Mesendoderm (in vitro differentiated cells): ENCODE data around the gene TENM4.

Experiments used
- DNase-seq: peaks from one replicate; pipeline ENCODE4 v3.0.0; 2013
- H2AK5ac ChIP-seq: 2 replicates; pipeline ENCODE4 v1.6.1; 2013; ENCODE audit warnings: low read length, inconsistent platforms
- H2BK120ac ChIP-seq: 2 replicates; pipeline ENCODE4 v1.6.1; 2013; ENCODE audit warnings: low read depth, mild to moderate bottlenecking, low read length, moderate library complexity, mixed read lengths
- H2BK15ac ChIP-seq: replicated peaks from 2 replicates; pipeline ENCODE4 v1.6.1; 2013; ENCODE audit warnings: low read depth, mild to moderate bottlenecking, moderate library complexity
- H2BK5ac ChIP-seq: 2 replicates; pipeline ENCODE4 v1.6.1; 2013; ENCODE audit warnings: low read length, inconsistent platforms
- H3K18ac ChIP-seq: 2 replicates; pipeline ENCODE4 v1.6.1; 2013; ENCODE audit warnings: mild to moderate bottlenecking, low read length, mixed read lengths
- H3K23ac ChIP-seq: one replicate; pipeline ENCODE4 v1.6.1; 2013; ENCODE audit warnings: low read length
- H3K27ac ChIP-seq: 2 replicates; pipeline ENCODE4 v1.5.1; 2013; ENCODE audit warnings: low read depth, mild to moderate bottlenecking, inconsistent platforms, low read length, moderate library complexity
- H3K27me3 ChIP-seq: 2 replicates; pipeline ENCODE4 v1.6.1; 2013; ENCODE audit warnings: low read length, control low read depth, mild to moderate bottlenecking, inconsistent platforms; ENCODE audit not compliant: insufficient read depth, poor library complexity
- H3K36me3 ChIP-seq: 2 replicates; pipeline ENCODE4 v1.6.1; 2013; ENCODE audit warnings: low read length, inconsistent platforms; ENCODE audit not compliant: control insufficient read depth, insufficient read depth
- H3K4ac ChIP-seq: one replicate; pipeline ENCODE4 v1.6.1; 2013; ENCODE audit warnings: low read depth, mild to moderate bottlenecking, low read length, moderate library complexity
- H3K4me1 ChIP-seq: 2 replicates; pipeline ENCODE4 v1.6.1; 2013; ENCODE audit warnings: low read depth, low read length, inconsistent platforms; ENCODE audit not compliant: control insufficient read depth
- H3K4me2 ChIP-seq: 2 replicates; pipeline ENCODE4 v1.6.1; 2013; ENCODE audit warnings: low read length
- H3K4me3 ChIP-seq: 2 replicates; pipeline ENCODE4 v1.5.1; 2013; ENCODE audit warnings: mild to moderate bottlenecking, low read length
- H3K56ac ChIP-seq: one replicate; pipeline ENCODE4 v1.6.1; 2013; ENCODE audit warnings: low read length
- H3K79me1 ChIP-seq: 2 replicates; pipeline ENCODE4 v1.6.1; 2013; ENCODE audit warnings: low read length, inconsistent platforms
- H3K79me2 ChIP-seq: 2 replicates; pipeline ENCODE4 v1.6.1; 2013; ENCODE audit warnings: mild to moderate bottlenecking, low read length; ENCODE audit not compliant: control insufficient read depth, insufficient read depth
- H3K9ac ChIP-seq: 2 replicates; pipeline ENCODE4 v1.6.1; 2013; ENCODE audit warnings: low read length, inconsistent platforms
- H4K5ac ChIP-seq: one replicate; pipeline ENCODE4 v1.6.1; 2013; ENCODE audit warnings: low read length
- H4K8ac ChIP-seq: one replicate; pipeline ENCODE4 v1.6.1; 2013; ENCODE audit warnings: low read depth, mild to moderate bottlenecking, control low read depth, low read length, moderate library complexity
- WGBS: extraction: QIAGEN DNeasy Blood & Tissue Kit; methylation state at CpG from one replicate; pipeline ENCODE4 v1.1.7; 2013; ENCODE audit warnings: low lambda C conversion rate, missing lambda C conversion rate; ENCODE audit not compliant: insufficient coverage; ENCODE audit errors: extremely low coverage; 5-methylcytosine and 5-hydroxymethylcytosine counted together

TENM4 gene

DNA sequence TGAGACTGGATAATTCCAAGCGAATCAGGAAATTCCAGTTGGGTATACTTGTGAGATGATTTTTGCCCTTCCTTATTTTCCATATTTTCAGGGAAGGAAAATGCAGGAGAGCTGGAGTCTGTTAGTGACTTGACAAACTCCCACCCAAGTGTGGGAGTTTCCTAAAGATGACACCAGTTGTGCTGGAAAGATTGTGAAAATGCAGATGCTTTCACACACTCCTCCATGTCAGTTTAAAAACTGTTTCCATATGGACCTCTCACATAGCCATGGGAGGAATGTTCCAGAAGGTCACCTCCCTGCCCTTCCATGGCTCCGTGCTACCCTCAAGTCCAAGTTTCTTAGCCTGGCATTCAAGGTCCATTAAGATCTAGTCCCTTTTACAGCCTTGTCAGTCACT, 515.4 kb downstream of the TENM4 start:
- Histone ChIP-seq H3K36me3 (no peaks in the 10 kb centered on the region), H3K4me3 (no peak overlapping the region), H2BK120ac (no peak overlapping the region), H3K18ac (no peak overlapping the region), H3K9ac (no peak overlapping the region), H3K23ac (no peak overlapping the region), H4K8ac (no peak overlapping the region), H3K4me2 (no peak overlapping the region), H3K4me1 (peaks cover 7% of the 10 kb centered on the region), H3K4ac (no peak overlapping the region), H3K27me3 (peaks cover 4% of the 10 kb centered on the region), H2BK15ac (no peak overlapping the region), H3K79me1 (no peaks in the 10 kb centered on the region), H4K5ac (no peak overlapping the region), H3K79me2 (no peaks in the 10 kb centered on the region), H3K56ac (no peak overlapping the region), H2AK5ac (no peak overlapping the region), H3K27ac (no peak overlapping the region), H2BK5ac (no peak overlapping the region)
- WGBS = no CpG with 5 or more reads among the region's 2 CpGs
- DNase-seq = no peak

DNA sequence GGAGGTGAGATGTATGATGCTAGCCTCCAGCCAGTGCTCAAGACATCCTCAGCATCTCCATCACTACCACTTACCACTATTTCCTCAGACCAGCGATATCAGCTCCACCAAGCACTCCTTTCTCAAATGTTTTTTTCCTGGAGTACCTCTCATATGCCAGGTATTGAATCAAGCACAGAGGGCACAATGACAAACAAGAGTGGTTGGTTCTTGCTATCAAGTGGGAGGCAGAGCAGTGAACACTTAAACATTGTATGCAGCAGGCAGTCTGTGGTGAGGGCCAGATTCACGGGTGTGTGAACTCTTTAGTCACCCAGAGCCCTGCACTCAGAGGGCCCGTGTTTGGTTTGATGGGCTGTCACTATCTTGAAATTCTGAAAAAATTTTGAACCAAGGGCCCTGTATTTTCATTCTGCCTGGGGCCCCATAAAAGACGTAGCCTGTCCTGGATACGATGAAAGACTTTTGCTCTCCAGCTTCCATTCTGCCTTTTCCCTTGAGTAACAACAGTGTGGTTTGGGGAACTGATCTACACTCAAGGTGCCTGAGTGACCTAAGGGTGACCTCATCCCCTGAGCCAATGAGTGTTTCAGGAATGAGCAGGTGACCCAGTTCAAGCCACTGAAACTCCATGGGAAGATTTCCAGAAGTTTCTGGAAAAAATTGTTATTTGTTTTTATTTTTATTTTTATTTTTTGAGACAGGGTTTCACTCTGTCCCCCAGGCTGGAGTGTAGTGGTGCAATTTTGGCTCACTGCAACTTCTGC, 517.8 kb downstream of the TENM4 start:
- no peak overlapping the region for H3K23ac ChIP-seq
- no peak overlapping the region for H3K4me3 ChIP-seq
- H3K4ac ChIP-seq = no peak overlapping the region
- H3K4me2 ChIP-seq = no peak overlapping the region
- no peak overlapping the region for H4K8ac ChIP-seq
- H3K4me1 ChIP-seq = no peaks in the 10 kb centered on the region
- no peak overlapping the region for H2BK15ac ChIP-seq
- H2AK5ac ChIP-seq = no peak overlapping the region
- H3K18ac ChIP-seq = no peak overlapping the region
- H3K27ac ChIP-seq = no peak overlapping the region
- DNase-seq = no peak
- H4K5ac ChIP-seq = no peak overlapping the region
- no CpG with 5 or more reads among the region's 5 CpGs for WGBS
- H3K79me1 ChIP-seq = no peaks in the 10 kb centered on the region
- no peak overlapping the region for H3K9ac ChIP-seq
- H2BK120ac ChIP-seq = no peak overlapping the region
- H2BK5ac ChIP-seq = no peak overlapping the region
- H3K36me3 ChIP-seq = no peaks in the 10 kb centered on the region
- no peak overlapping the region for H3K56ac ChIP-seq
- H3K27me3 ChIP-seq = peaks cover 4% of the 10 kb centered on the region
- H3K79me2 ChIP-seq = no peaks in the 10 kb centered on the region

DNA sequence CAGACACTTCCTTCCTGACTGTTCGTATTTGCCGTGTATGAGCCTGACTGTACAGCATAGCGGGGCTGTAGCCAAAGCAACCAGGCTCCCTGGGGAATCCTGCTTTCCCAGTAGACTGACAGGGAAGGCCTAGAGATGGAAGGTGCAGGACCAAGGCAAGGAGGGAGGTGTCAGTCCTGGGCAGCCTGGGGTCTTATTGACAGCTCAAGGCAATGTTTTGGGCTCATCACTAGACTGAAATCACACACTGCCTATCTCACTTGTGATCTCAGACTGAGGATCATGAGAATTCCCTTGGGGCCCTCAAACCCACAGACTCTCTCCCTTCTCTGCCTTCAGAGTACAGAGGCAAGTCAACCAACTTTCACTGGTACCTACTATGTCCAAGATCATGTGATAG, 519.3 kb downstream of the TENM4 start:
- no peak overlapping the region for H3K27ac ChIP-seq
- no peaks in the 10 kb centered on the region for H3K4me1 ChIP-seq
- H4K8ac ChIP-seq = no peak overlapping the region
- no peak overlapping the region for H3K4me2 ChIP-seq
- H3K4ac ChIP-seq = no peak overlapping the region
- no peak overlapping the region for H4K5ac ChIP-seq
- no peaks in the 10 kb centered on the region for H3K79me1 ChIP-seq
- H3K56ac ChIP-seq = no peak overlapping the region
- H2BK5ac ChIP-seq = no peak overlapping the region
- no peak overlapping the region for H3K9ac ChIP-seq
- no peak overlapping the region for H3K18ac ChIP-seq
- no peak overlapping the region for H2BK15ac ChIP-seq
- no peak overlapping the region for H2AK5ac ChIP-seq
- no peaks in the 10 kb centered on the region for H3K36me3 ChIP-seq
- H3K27me3 ChIP-seq = no peaks in the 10 kb centered on the region
- no peak for DNase-seq
- no peak overlapping the region for H3K4me3 ChIP-seq
- no peak overlapping the region for H2BK120ac ChIP-seq
- H3K79me2 ChIP-seq = no peaks in the 10 kb centered on the region
- H3K23ac ChIP-seq = no peak overlapping the region
- no CpG with 5 or more reads among the region's 3 CpGs for WGBS

DNA sequence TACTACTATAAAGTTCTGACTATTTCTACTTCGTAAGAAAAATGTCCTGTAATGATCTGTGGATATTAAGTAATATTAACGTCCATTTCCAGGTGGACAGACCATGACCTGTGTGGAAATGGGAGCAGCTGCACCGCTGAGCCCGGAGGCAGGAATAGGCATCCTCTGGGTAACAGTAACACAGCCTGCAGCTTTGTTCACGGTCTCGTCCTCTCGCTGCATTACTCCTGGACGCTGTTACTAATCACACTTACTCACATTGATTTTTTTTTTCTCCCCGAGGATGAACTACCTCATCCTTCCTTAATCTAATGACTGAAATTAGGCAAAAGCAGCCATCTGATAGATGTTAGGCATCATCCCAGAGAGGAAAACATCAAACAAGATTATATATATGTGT, 520.5 kb downstream of the TENM4 start:
- H3K36me3 ChIP-seq = no peaks in the 10 kb centered on the region
- H3K4me2 ChIP-seq = no peak overlapping the region
- H2AK5ac ChIP-seq = no peak overlapping the region
- H4K5ac ChIP-seq = no peak overlapping the region
- WGBS = no CpG with 5 or more reads among the region's 9 CpGs
- H3K4me1 ChIP-seq = no peaks in the 10 kb centered on the region
- no peak overlapping the region for H3K23ac ChIP-seq
- H2BK5ac ChIP-seq = no peak overlapping the region
- no peak overlapping the region for H2BK120ac ChIP-seq
- H3K56ac ChIP-seq = no peak overlapping the region
- H3K79me2 ChIP-seq = no peaks in the 10 kb centered on the region
- H2BK15ac ChIP-seq = no peak overlapping the region
- H3K27me3 ChIP-seq = no peaks in the 10 kb centered on the region
- H3K9ac ChIP-seq = no peak overlapping the region
- no peak overlapping the region for H3K18ac ChIP-seq
- no peak for DNase-seq
- H3K79me1 ChIP-seq = no peaks in the 10 kb centered on the region
- no peak overlapping the region for H4K8ac ChIP-seq
- H3K4ac ChIP-seq = no peak overlapping the region
- H3K4me3 ChIP-seq = no peak overlapping the region
- no peak overlapping the region for H3K27ac ChIP-seq

DNA sequence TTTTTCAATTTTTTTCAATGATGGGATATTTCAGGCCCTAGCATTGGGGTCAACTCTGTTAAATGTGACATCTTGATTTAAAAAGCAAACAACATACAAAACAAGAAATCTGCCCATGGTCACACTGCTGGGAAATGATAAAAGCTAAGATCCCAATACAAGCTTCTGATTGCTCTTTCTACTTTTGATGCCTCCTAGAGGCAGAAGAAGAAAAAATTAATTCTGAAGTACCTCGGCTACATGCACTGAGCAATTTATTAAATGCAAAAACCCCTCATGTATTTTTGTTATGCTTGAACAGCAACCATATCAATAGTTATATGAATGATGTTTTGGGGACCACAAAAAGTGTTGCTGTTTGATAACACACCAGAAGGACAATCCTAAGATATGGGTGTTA, 524.1 kb downstream of the TENM4 start:
- Histone ChIP-seq H3K18ac (no peak overlapping the region), H3K27me3 (no peaks in the 10 kb centered on the region), H3K4me1 (no peaks in the 10 kb centered on the region), H3K36me3 (no peaks in the 10 kb centered on the region), H3K56ac (no peak overlapping the region), H4K8ac (no peak overlapping the region), H2BK120ac (no peak overlapping the region), H3K4ac (no peak overlapping the region), H3K4me2 (no peak overlapping the region), H3K79me2 (no peaks in the 10 kb centered on the region), H2BK15ac (no peak overlapping the region), H2AK5ac (no peak overlapping the region), H2BK5ac (no peak overlapping the region), H3K4me3 (no peak overlapping the region), H3K23ac (no peak overlapping the region), H3K79me1 (no peaks in the 10 kb centered on the region), H3K27ac (no peak overlapping the region), H4K5ac (no peak overlapping the region), H3K9ac (no peak overlapping the region)
- no peak for DNase-seq
- WGBS = no CpG with 5 or more reads among the region's 1 CpG

DNA sequence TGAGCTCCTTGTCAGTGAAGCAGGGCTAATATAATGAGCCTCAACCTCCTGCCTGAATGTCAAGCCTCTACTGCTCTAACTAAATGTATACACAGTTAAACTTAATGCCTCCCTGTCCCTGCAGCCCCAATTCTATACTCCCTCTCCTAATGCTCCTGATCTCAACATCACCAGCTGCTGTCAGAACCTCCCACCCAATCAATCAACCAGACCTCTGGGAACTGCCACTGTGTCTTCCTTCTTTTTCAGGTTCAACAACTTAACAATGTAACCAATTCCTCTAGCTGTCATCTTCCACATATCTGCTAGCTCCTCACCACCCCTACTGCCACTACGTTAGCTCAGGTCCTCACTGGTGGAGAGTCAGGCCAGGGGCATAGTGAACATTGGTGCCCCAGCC, 526.3 kb downstream of the TENM4 start:
- Histone ChIP-seq H2BK5ac (no peak overlapping the region), H3K79me2 (no peaks in the 10 kb centered on the region), H2AK5ac (no peak overlapping the region), H4K8ac (no peak overlapping the region), H4K5ac (no peak overlapping the region), H3K79me1 (no peaks in the 10 kb centered on the region), H3K23ac (no peak overlapping the region), H2BK15ac (no peak overlapping the region), H3K4me3 (no peak overlapping the region), H3K4me1 (no peaks in the 10 kb centered on the region), H3K27ac (no peak overlapping the region), H3K9ac (no peak overlapping the region), H2BK120ac (no peak overlapping the region), H3K36me3 (no peaks in the 10 kb centered on the region), H3K27me3 (no peaks in the 10 kb centered on the region), H3K4ac (no peak overlapping the region), H3K56ac (no peak overlapping the region), H3K4me2 (no peak overlapping the region), H3K18ac (no peak overlapping the region)
- no CpG with 5 or more reads among the region's 1 CpG for WGBS
- DNase-seq = no peak
